Measurements from ENCODE around the gene PI4KA. TPM values are rescaled to one million over a fixed set of nuclear protein-coding genes. Genes with fewer than 3 reads are reported as not detected.

PI4KA gene
- polyA plus RNA-seq, 3 donors from 2014 or later: 31.5 to 80.0 (median 33.7) TPM

GRCh38 chr22:20868025-20868962 is 9.7 kb upstream of the PI4KA start:
- H3K9me3 Mint-ChIP-seq: no peaks in the 10 kb centered on the region
- peaks cover 0 to 14% (median 2%) of the 10 kb centered on the region in 3 donors for H3K36me3 Mint-ChIP-seq
- H3K27me3 Mint-ChIP-seq (ENCODE audit: low read depth in 3 of 3): peaks cover 0 to 5% (median 0%) of the 10 kb centered on the region in 3 donors
- no peak for DNase-seq
- peaks cover 44 to 51% of the 10 kb centered on the region in 2 donors for H3K4me1 Mint-ChIP-seq
- peak overlapping the region in 3 of 5 donors; percentile 73 to 76 (median 73) for H3K4me3 Mint-ChIP-seq
- H3K27ac Mint-ChIP-seq: peak overlapping the region; percentile 79 to 94 (median 92)

GRCh38 chr22:20867179-20868024 is 8.8 kb upstream of the PI4KA start:
- H3K27me3 Mint-ChIP-seq (ENCODE audit: low read depth in 3 of 3): peaks cover 0 to 3% (median 0%) of the 10 kb centered on the region in 3 donors
- peak overlapping the region; percentile 53 to 76 (median 73) for H3K4me3 Mint-ChIP-seq
- H3K9me3 Mint-ChIP-seq: no peaks in the 10 kb centered on the region
- peak overlapping the region; percentile 79 to 94 (median 92) for H3K27ac Mint-ChIP-seq
- H3K36me3 Mint-ChIP-seq: peaks cover 0 to 13% (median 0%) of the 10 kb centered on the region in 3 donors
- peak; percentile 32 to 61 (median 38) for DNase-seq
- H3K4me1 Mint-ChIP-seq: peaks cover 51 to 59% of the 10 kb centered on the region in 2 donors

- peak overlapping the region; percentile 79 to 94 (median 92) for H3K27ac Mint-ChIP-seq
- peak overlapping the region; percentile 38 to 76 (median 73) for H3K4me3 Mint-ChIP-seq
- H3K36me3 Mint-ChIP-seq: peaks cover 0 to 18% (median 0%) of the 10 kb centered on the region in 3 donors
Measured at GRCh38 chr22:20866736-20867135, 8.1 kb upstream of the PI4KA start.

GRCh38 chr22:20865875-20866445 is 7.3 kb upstream of the PI4KA start:
- Mint-ChIP-seq H3K27ac (peak overlapping the region; percentile 79 to 94 (median 92)), H3K4me3 (peak overlapping the region in 4 of 5 donors; percentile 21 to 76 (median 63)), H3K36me3 (peaks cover 0 to 15% (median 0%) of the 10 kb centered on the region in 3 donors), H3K27me3 (ENCODE audit: low read depth in 3 of 3) (peaks cover 0 to 3% (median 0%) of the 10 kb centered on the region in 3 donors), H3K4me1 (peaks cover 62 to 68% of the 10 kb centered on the region in 2 donors), H3K9me3 (no peaks in the 10 kb centered on the region)
- DNase-seq: no peak

More at GRCh38 chr22:20866736-20867135, 8.1 kb upstream of the PI4KA start:
- Mint-ChIP-seq H3K9me3 (no peaks in the 10 kb centered on the region), H3K27me3 (ENCODE audit: low read depth in 3 of 3) (peaks cover 0 to 3% (median 0%) of the 10 kb centered on the region in 3 donors), H3K4me1 (peaks cover 57 to 66% of the 10 kb centered on the region in 2 donors)
- no peak for DNase-seq

GRCh38 chr22:20865331-20865730 is 6.7 kb upstream of the PI4KA start:
- Mint-ChIP-seq H3K9me3 (no peaks in the 10 kb centered on the region), H3K4me1 (peaks cover 66 to 75% of the 10 kb centered on the region in 2 donors), H3K36me3 (peaks cover 0 to 15% (median 0%) of the 10 kb centered on the region in 3 donors), H3K27ac (peak overlapping the region in 3 of 6 donors; percentile 74 to 94 (median 93)), H3K27me3 (ENCODE audit: low read depth in 3 of 3) (peaks cover 0 to 3% (median 0%) of the 10 kb centered on the region in 3 donors), H3K4me3 (no peak overlapping the region)
- no peak for DNase-seq

- H3K27ac Mint-ChIP-seq: peak overlapping the region in 4 of 6 donors; percentile 32 to 68 (median 38)
- no peak overlapping the region for H3K4me3 Mint-ChIP-seq
- peaks cover 0 to 5% (median 0%) of the 10 kb centered on the region in 3 donors for H3K27me3 Mint-ChIP-seq (ENCODE audit: low read depth in 3 of 3)
- DNase-seq: no peak
- H3K9me3 Mint-ChIP-seq: no peaks in the 10 kb centered on the region
- H3K4me1 Mint-ChIP-seq: peaks cover 73 to 84% of the 10 kb centered on the region in 2 donors
- H3K36me3 Mint-ChIP-seq: peaks cover 0 to 15% (median 0%) of the 10 kb centered on the region in 3 donors
Measured at GRCh38 chr22:20864186-20864908, 5.7 kb upstream of the PI4KA start.

GRCh38 chr22:20863366-20863765 is 4.8 kb upstream of the PI4KA start:
- Mint-ChIP-seq H3K4me3 (peak overlapping the region in 1 of 5 donors; percentile 57), H3K27me3 (ENCODE audit: low read depth in 3 of 3) (peaks cover under 1 to 9% (median 4%) of the 10 kb centered on the region in 3 donors), H3K4me1 (peaks cover 72 to 82% of the 10 kb centered on the region in 2 donors), H3K9me3 (no peaks in the 10 kb centered on the region), H3K36me3 (peaks cover 0 to 12% (median 0%) of the 10 kb centered on the region in 3 donors), H3K27ac (peak overlapping the region in 5 of 6 donors; percentile 30 to 81 (median 43))
- DNase-seq: no peak

GRCh38 chr22:20862540-20862939 is 3.9 kb upstream of the PI4KA start:
- Mint-ChIP-seq H3K27ac (peak overlapping the region in 5 of 6 donors; percentile 25 to 73 (median 60)), H3K4me1 (peaks cover 71 to 80% of the 10 kb centered on the region in 2 donors), H3K4me3 (peak overlapping the region in 2 of 5 donors; percentile 4 to 7), H3K27me3 (ENCODE audit: low read depth in 3 of 3) (peaks cover 7 to 16% (median 8%) of the 10 kb centered on the region in 3 donors), H3K9me3 (no peaks in the 10 kb centered on the region), H3K36me3 (peaks cover 0 to 12% (median 0%) of the 10 kb centered on the region in 3 donors)
- no peak for DNase-seq

GRCh38 chr22:20859615-20860014 is 1.0 kb upstream of the PI4KA start:
- peaks cover 62 to 75% of the 10 kb centered on the region in 2 donors for H3K4me1 Mint-ChIP-seq
- DNase-seq: no peak
- peak overlapping the region; percentile 86 to 90 (median 88) for H3K27ac Mint-ChIP-seq
- H3K9me3 Mint-ChIP-seq: no peaks in the 10 kb centered on the region
- peak overlapping the region; percentile 83 to 89 (median 86) for H3K4me3 Mint-ChIP-seq
- peaks cover 0 to 12% (median 0%) of the 10 kb centered on the region in 3 donors for H3K36me3 Mint-ChIP-seq
- H3K27me3 Mint-ChIP-seq (ENCODE audit: low read depth in 3 of 3): peaks cover 8 to 18% (median 10%) of the 10 kb centered on the region in 3 donors

GRCh38 chr22:20857838-20858614 is 585 bp downstream of the PI4KA start:
- peaks cover 60 to 73% of the 10 kb centered on the region in 2 donors for H3K4me1 Mint-ChIP-seq
- peak; percentile 81 to 85 (median 84) for DNase-seq
- no peaks in the 10 kb centered on the region for H3K9me3 Mint-ChIP-seq
- peaks cover 0 to 5% (median 0%) of the 10 kb centered on the region in 3 donors for H3K36me3 Mint-ChIP-seq
- peaks cover 8 to 17% (median 10%) of the 10 kb centered on the region in 3 donors for H3K27me3 Mint-ChIP-seq (ENCODE audit: low read depth in 3 of 3)
- H3K4me3 Mint-ChIP-seq: peak overlapping the region; percentile 82 to 92 (median 90)
- peak overlapping the region; percentile 82 to 94 (median 89) for H3K27ac Mint-ChIP-seq

GRCh38 chr22:20857247-20857643 is 1.4 kb downstream of the PI4KA start:
- H3K9me3 Mint-ChIP-seq: no peaks in the 10 kb centered on the region
- H3K27me3 Mint-ChIP-seq (ENCODE audit: low read depth in 3 of 3): peaks cover 8 to 17% (median 10%) of the 10 kb centered on the region in 3 donors
- peak overlapping the region; percentile 82 to 92 (median 90) for H3K4me3 Mint-ChIP-seq
- no peak for DNase-seq
- peaks cover 60 to 71% of the 10 kb centered on the region in 2 donors for H3K4me1 Mint-ChIP-seq
- H3K27ac Mint-ChIP-seq: peak overlapping the region; percentile 82 to 94 (median 89)
- peaks cover 0 to 3% (median 0%) of the 10 kb centered on the region in 3 donors for H3K36me3 Mint-ChIP-seq

All from immature natural killer cell (primary cell).